Ishikawa (cell line): ENCODE data around the gene PRMT7.

Source experiments
- CEBPB ChIP-seq: IDR thresholded peaks from 2 replicates; pipeline ENCODE4 v1.6.1; 2012
- CREB1 ChIP-seq: IDR thresholded peaks from 2 replicates; pipeline ENCODE4 v1.6.1; 2012; ENCODE audit warnings: low read depth
- EP300 ChIP-seq: IDR thresholded peaks from 2 replicates; pipeline ENCODE4 v1.6.1; 2012; ENCODE audit warnings: borderline replicate concordance
- RAD21 ChIP-seq: IDR thresholded peaks from 2 replicates; pipeline ENCODE4 v1.6.1; 2012; ENCODE audit warnings: low read depth
- YY1 ChIP-seq: IDR thresholded peaks from 2 replicates; pipeline ENCODE4 v1.6.1; 2012; ENCODE audit warnings: low read depth
- TF ChIP-seq, protein P1 (sequence below): IDR thresholded peaks from 2 replicates; pipeline ENCODE4 v1.6.1; 2012
- TF ChIP-seq, protein P2 (sequence below): IDR thresholded peaks from 2 replicates; pipeline ENCODE4 v1.6.1; 2012; ENCODE audit warnings: low read depth, mild to moderate bottlenecking

DNA sequence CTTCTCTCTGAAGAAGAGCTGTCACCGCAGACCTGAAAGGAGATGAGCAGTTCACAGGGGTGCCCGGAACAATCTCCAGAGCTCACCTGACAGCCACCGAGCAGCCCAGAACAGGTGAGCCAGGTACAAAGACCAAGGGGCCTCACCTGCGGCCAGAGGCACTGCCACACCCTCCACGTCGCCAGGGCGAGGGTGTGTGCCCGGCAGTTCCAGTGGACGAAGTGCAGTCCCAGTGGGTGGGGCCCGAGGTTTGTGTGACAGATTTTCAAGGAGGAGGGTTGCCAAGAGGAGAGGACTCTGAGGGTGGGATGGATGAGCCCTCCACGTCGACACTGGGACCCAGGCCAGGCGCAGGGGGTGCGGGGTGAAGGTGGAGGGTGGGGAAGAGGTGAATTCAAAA lies 75.8 kb downstream of the PRMT7 start:
- TF ChIP-seq RAD21: no peak
- TF ChIP-seq CREB1: no peak
- no peak for TF ChIP-seq YY1
- TF ChIP-seq, protein P1, sequence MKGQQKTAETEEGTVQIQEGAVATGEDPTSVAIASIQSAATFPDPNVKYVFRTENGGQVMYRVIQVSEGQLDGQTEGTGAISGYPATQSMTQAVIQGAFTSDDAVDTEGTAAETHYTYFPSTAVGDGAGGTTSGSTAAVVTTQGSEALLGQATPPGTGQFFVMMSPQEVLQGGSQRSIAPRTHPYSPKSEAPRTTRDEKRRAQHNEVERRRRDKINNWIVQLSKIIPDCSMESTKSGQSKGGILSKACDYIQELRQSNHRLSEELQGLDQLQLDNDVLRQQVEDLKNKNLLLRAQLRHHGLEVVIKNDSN: no peak
- TF ChIP-seq CEBPB: no peak
- TF ChIP-seq, protein P2, sequence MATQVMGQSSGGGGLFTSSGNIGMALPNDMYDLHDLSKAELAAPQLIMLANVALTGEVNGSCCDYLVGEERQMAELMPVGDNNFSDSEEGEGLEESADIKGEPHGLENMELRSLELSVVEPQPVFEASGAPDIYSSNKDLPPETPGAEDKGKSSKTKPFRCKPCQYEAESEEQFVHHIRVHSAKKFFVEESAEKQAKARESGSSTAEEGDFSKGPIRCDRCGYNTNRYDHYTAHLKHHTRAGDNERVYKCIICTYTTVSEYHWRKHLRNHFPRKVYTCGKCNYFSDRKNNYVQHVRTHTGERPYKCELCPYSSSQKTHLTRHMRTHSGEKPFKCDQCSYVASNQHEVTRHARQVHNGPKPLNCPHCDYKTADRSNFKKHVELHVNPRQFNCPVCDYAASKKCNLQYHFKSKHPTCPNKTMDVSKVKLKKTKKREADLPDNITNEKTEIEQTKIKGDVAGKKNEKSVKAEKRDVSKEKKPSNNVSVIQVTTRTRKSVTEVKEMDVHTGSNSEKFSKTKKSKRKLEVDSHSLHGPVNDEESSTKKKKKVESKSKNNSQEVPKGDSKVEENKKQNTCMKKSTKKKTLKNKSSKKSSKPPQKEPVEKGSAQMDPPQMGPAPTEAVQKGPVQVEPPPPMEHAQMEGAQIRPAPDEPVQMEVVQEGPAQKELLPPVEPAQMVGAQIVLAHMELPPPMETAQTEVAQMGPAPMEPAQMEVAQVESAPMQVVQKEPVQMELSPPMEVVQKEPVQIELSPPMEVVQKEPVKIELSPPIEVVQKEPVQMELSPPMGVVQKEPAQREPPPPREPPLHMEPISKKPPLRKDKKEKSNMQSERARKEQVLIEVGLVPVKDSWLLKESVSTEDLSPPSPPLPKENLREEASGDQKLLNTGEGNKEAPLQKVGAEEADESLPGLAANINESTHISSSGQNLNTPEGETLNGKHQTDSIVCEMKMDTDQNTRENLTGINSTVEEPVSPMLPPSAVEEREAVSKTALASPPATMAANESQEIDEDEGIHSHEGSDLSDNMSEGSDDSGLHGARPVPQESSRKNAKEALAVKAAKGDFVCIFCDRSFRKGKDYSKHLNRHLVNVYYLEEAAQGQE: no peak
- no peak for TF ChIP-seq EP300
